ENCODE measurements around the gene TUBA3E. TPM values are rescaled to one million over a fixed set of nuclear protein-coding genes. Genes with fewer than 3 reads are reported as not detected.
"Not testable (repeated sequence)": the region's sequence is repeated elsewhere in the genome, so short reads cannot be mapped to it uniquely, and the experiment has no call there.

TUBA3E gene
- polyA plus RNA-seq, 3 donors: not detected

GRCh38 chr2:130169896-130170295, 28.3 kb downstream of the TUBA3E start:
- Histone ChIP-seq H3K27ac (ENCODE audit: low read depth in 1 of 2, low read length in 2 of 2) (no peak overlapping the region), H3K9ac (ENCODE audit: insufficient read depth, low read length, poor library complexity, severe bottlenecking) (no peak overlapping the region), H3K9me3 (replicated peaks in 1 of 2; ENCODE audit: control insufficient read depth in 1 of 2, insufficient read depth in 1 of 2, low read length in 2 of 2) (no peaks in the 10 kb centered on the region), H4K20me1 (ENCODE audit: insufficient read depth, low read length) (no peaks in the 10 kb centered on the region), H3K79me2 (ENCODE audit: insufficient read depth, low read length) (no peaks in the 10 kb centered on the region), H3K4me1 (ENCODE audit: control insufficient read depth in 1 of 2, insufficient read depth in 2 of 2, low read length in 2 of 2) (no peaks in the 10 kb centered on the region), H3K27me3 (ENCODE audit: control insufficient read depth in 2 of 2, insufficient read depth in 2 of 2, low read length in 2 of 2) (no peaks in the 10 kb centered on the region), H3K4me3 (replicated peaks in 1 of 3; ENCODE audit: low read depth in 2 of 3, low read length in 3 of 3) (no peak overlapping the region), H3K4me2 (replicated peaks; ENCODE audit: extremely low read depth, low read length, poor library complexity, severe bottlenecking) (no peak overlapping the region), H3K36me3 (replicated peaks in 1 of 2; ENCODE audit: control insufficient read depth in 1 of 2, insufficient read depth in 2 of 2, low read length in 2 of 2) (peaks cover 59 to 92% of the 10 kb centered on the region in 2 donors), H2AFZ (ENCODE audit: insufficient read depth, low read depth, low read length, poor library complexity, severe bottlenecking) (no peak overlapping the region)
- Mint-ChIP-seq H3K27ac (peak overlapping the region in 1 of 7 donors; percentile 40), H3K36me3 (peaks cover 68 to 87% of the 10 kb centered on the region in 2 donors), H3K27me3 (ENCODE audit: low read depth in 3 of 3) (peaks cover 0 to 1% (median 0%) of the 10 kb centered on the region in 3 donors), H3K4me3 (no peak overlapping the region), H3K4me1 (no peaks in the 10 kb centered on the region), H3K9me3 (peaks cover 0 to 2% (median 0%) of the 10 kb centered on the region in 7 donors)
- no peak for DNase-seq
- 80% methylated on average over 1 of the region's 7 CpGs for WGBS (ENCODE audit: insufficient coverage)
- no peak for TF ChIP-seq CTCF (IDR thresholded peaks at IDR 0.05)
- intact Hi-C loops (cut with micrococcal nuclease): no loop called here

GRCh38 chr2:130169163-130169562, 29.1 kb downstream of the TUBA3E start:
- H3K36me3 ChIP-seq (replicated peaks in 1 of 2; ENCODE audit: control insufficient read depth in 1 of 2, insufficient read depth in 2 of 2, low read length in 2 of 2): peaks cover 61 to 92% of the 10 kb centered on the region in 2 donors
- H3K4me3 ChIP-seq (replicated peaks in 1 of 3; ENCODE audit: low read depth in 2 of 3, low read length in 3 of 3); H3K4me3 Mint-ChIP-seq; H3K27me3 Mint-ChIP-seq (ENCODE audit: low read depth in 3 of 3); H3K9me3 ChIP-seq (replicated peaks in 1 of 2; ENCODE audit: control insufficient read depth in 1 of 2, insufficient read depth in 1 of 2, low read length in 2 of 2); H3K79me2 ChIP-seq (ENCODE audit: insufficient read depth, low read length); H3K9me3 Mint-ChIP-seq; H2AFZ ChIP-seq (ENCODE audit: insufficient read depth, low read depth, low read length, poor library complexity, severe bottlenecking); H3K27ac ChIP-seq (ENCODE audit: low read depth in 1 of 2, low read length in 2 of 2); H3K27me3 ChIP-seq (ENCODE audit: control insufficient read depth in 2 of 2, insufficient read depth in 2 of 2, low read length in 2 of 2); DNase-seq; H3K4me1 Mint-ChIP-seq; intact Hi-C loops (cut with micrococcal nuclease); H4K20me1 ChIP-seq (ENCODE audit: insufficient read depth, low read length); H3K9ac ChIP-seq (ENCODE audit: insufficient read depth, low read length, poor library complexity, severe bottlenecking); H3K4me1 ChIP-seq (ENCODE audit: control insufficient read depth in 1 of 2, insufficient read depth in 2 of 2, low read length in 2 of 2); H3K4me2 ChIP-seq (replicated peaks; ENCODE audit: extremely low read depth, low read length, poor library complexity, severe bottlenecking); H3K27ac Mint-ChIP-seq: not testable (repeated sequence)
- H3K36me3 Mint-ChIP-seq: peaks cover 71 to 92% of the 10 kb centered on the region in 2 donors
- no CpG with 5 or more reads among the region's 3 CpGs for whole genome bisulfite sequencing (ENCODE audit: insufficient coverage)

- H3K4me3 Mint-ChIP-seq; H3K27ac ChIP-seq (ENCODE audit: low read depth in 1 of 2, low read length in 2 of 2); H3K4me2 ChIP-seq (replicated peaks; ENCODE audit: extremely low read depth, low read length, poor library complexity, severe bottlenecking); H3K4me1 ChIP-seq (ENCODE audit: control insufficient read depth in 1 of 2, insufficient read depth in 2 of 2, low read length in 2 of 2); H3K4me1 Mint-ChIP-seq; H2AFZ ChIP-seq (ENCODE audit: insufficient read depth, low read depth, low read length, poor library complexity, severe bottlenecking); H3K27me3 Mint-ChIP-seq (ENCODE audit: low read depth in 3 of 3); H3K4me3 ChIP-seq (replicated peaks in 1 of 3; ENCODE audit: low read depth in 2 of 3, low read length in 3 of 3); DNase-seq; H3K9me3 ChIP-seq (replicated peaks in 1 of 2; ENCODE audit: control insufficient read depth in 1 of 2, insufficient read depth in 1 of 2, low read length in 2 of 2); H3K9ac ChIP-seq (ENCODE audit: insufficient read depth, low read length, poor library complexity, severe bottlenecking); H3K79me2 ChIP-seq (ENCODE audit: insufficient read depth, low read length); H3K9me3 Mint-ChIP-seq; intact Hi-C loops (cut with micrococcal nuclease); H4K20me1 ChIP-seq (ENCODE audit: insufficient read depth, low read length); H3K27me3 ChIP-seq (ENCODE audit: control insufficient read depth in 2 of 2, insufficient read depth in 2 of 2, low read length in 2 of 2); H3K27ac Mint-ChIP-seq: not testable (repeated sequence)
- peaks cover 69 to 92% of the 10 kb centered on the region in 2 donors for H3K36me3 Mint-ChIP-seq
- H3K36me3 ChIP-seq (replicated peaks in 1 of 2; ENCODE audit: control insufficient read depth in 1 of 2, insufficient read depth in 2 of 2, low read length in 2 of 2): peaks cover 63 to 86% of the 10 kb centered on the region in 2 donors
- WGBS (ENCODE audit: insufficient coverage): 94% methylated on average over 3 of the region's 3 CpGs
These were observed 31.6 kb downstream of the TUBA3E start for GRCh38 chr2:130166611-130167010.

All from CD14-positive monocyte (primary cell).